Middle frontal gyrus (tissue), 1 donor: ENCODE measurements around the gene LHFPL2.
A peak's percentile ranks its signal among the peaks of the same experiment; 100 is the strongest.

Source experiments
- DNase-seq: peaks from one replicate; pipeline ENCODE4 v3.0.0-alpha.2; 2015; ENCODE audit warnings: low spot score; ENCODE audit errors: extremely low spot score

LHFPL2 gene

DNA sequence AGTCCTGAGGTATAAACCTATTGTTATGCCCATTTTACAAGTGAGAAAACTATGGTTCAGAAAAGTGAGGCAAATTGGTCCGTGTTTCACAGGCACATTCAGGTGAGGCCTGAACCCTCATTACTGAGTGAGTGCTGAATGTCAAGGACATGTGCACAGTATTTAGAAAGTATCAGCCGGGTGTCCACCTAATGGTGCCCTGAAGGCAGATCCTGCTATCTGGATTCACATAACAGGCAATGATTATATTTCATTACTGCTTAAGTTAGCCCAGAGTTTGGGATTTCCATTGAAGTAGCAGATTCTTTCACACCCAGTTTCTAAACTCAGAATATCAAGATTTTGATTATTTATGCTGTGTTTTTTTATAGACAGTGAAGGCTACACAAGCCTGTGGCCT, 142.7 kb downstream of the LHFPL2 start:
- no peak for DNase-seq

DNA sequence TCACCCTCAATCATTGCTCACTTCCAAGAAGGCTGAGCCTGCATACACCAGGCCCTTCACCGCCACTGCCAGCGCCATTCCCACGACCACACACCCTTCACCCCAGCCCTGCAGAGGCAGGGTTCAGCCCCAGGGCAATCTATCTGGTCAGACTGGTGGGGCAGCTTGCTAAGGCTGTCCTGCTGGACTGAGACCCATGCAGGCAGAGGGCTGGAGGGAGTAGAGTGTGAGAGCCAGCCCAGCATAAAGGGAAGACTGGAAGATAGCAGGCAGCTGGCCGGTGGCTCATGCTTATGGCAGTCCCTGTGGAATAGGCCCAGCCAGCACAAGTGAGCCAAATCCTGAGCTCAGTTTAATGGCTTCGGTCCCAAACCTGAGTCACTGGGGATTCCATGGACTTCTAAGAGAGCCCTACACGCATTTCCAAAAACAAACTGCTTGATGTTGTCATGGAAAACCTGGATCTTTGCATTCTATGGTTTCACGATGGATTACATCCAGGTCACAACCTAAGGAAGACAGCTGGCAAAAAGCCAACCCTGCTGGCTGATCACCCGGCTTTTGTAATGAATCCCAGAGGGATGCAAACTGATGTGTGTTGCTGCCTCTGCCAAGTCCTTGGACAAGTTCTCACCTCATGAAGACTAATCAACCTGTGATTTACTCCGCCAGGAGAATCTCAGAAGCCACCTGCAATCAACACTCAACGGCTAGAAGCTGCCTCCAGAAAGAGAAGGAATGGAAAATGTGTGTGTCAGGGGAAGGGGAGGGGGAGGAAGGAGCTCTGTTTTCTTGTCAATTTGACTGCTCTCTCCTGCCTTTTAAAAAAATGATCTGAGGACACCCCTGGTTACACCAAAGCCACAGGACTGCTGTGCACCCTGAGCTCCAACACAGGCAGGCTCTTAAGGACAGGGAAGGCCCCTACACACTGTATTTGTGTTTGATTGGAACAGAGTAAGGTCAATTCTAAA, 143.6 kb downstream of the LHFPL2 start:
- peak; percentile 92 for DNase-seq

DNA sequence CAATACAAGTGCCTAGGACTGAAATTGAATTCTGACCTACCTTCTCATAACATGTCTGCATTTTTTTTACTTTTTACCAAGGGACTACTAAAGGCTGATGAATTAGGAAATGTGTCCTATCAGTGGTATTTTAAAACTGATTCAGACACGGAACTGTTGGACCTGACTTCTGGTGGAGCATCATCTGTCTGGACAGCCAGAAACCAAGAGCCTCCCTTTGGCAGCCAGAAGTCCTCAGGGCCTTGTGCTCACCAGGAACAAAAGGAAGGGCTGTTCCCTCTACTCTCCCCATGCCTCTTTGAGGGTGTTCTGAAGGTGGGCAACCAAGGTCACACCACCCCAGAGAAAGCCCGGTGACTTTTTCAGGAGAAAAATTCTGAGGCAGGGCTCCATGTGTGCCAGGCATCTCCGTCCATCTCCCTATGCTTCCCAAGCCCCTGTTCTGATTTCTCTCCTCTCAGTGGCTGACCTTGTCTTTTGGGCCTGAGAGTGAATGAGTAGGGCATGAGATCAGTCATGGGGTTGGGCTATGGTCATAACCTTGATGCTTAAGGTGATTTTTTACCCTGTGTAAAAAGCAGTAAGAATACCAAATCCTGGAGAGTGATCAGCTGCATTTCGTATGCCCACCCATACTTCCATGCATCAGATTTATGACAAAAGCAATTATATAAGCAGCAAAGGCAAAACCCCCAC, 144.5 kb downstream of the LHFPL2 start:
- DNase-seq: no peak

DNA sequence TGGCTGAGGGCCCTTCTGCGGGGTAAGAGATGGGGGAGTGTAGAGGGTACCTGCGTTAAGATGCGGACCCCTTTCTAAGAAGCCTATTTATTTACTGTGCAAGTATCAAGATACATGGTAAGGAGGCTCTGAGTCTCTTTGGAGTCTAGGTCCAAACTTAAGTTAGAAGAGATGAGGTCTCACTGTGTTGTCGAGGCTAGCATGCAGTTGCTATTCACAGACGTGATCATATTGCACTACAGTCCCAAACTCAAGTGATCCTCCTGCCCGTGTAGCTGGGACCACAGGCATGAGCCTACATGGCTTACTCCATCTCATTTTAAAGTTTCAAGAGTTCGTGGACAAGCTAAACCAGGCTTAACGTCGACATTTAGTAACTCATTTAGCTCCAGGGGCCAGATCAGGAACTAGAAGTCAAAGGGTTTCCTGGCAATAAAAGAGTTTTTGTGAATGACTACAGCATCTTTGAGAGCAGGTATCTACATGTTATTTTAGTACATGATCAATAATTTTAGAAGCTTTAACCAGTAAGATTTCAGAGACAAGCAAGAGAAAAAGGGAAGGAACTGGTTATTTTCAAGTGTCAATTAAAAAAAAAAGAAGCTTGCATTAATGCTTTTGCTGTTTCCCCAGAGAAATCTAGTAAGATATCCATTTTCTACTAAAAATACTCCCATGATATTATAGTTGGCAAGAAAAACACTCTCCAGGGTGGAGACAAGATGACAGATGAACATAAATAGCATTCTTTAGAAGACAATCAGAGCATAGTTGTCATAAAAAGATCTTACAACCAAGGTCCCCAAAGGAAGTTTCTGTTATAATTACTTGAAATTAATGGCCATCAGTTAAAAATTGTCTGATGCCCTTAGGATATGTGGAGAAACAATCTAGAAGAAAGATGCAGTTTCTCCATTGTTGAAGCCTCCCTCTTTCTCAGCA, 146.9 kb downstream of the LHFPL2 start:
- no peak for DNase-seq

DNA sequence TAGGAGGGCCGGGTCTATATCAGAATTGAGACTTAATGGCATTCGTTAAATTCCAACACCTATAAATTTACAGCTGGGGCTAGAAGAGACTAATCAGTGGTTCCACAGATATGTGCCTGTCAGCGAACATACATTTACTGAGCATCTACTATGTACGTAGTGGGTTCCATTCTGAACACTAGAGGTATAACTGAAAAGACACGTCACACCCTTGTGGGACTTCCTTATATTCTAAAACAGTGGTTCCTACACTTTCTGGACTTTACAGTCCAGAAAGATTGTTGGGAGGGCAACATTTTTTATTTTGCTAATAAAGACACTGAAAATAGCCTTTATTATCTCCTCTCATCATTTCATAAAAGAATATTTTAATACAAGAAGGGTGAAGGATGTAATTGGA, 147.7 kb downstream of the LHFPL2 start:
- no peak for DNase-seq

DNA sequence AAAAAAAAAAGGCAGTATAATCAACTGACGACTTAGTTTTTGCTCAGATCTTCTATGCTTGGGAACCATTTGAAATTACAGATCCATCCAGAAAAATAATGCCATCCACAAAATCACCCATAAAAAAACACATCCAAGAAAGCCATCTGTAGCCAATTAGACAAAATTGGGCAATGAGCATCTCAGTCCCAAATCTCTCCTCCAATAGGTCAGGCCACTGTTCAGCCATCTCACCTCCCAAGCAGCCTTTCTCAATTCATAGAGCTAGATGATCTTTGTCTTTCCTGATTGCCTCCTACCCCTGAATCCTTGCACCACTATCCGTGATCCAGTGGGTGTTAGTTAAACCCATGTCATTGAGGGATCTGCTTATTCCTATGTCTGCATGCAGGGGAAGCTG, 148.5 kb downstream of the LHFPL2 start:
- no peak for DNase-seq

DNA sequence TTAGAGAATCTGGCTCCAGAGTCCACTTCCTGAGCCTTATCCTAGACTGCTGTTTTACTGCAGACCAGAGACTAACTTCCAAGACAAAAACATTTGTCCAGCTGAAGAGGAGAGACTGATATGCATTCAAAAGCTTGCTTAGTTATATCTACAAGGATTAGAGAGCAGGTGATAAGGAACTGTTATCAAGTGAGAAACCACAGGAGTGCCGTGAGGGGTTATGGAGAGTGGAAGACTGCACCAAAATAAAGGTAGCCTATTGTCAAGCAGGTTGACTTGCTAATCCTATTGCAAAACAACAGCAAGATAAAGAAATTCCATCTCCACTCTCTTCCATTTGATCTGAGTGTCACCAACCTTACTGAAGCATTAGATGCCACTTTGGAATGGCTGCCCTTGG, 149.1 kb downstream of the LHFPL2 start:
- DNase-seq: no peak

DNA sequence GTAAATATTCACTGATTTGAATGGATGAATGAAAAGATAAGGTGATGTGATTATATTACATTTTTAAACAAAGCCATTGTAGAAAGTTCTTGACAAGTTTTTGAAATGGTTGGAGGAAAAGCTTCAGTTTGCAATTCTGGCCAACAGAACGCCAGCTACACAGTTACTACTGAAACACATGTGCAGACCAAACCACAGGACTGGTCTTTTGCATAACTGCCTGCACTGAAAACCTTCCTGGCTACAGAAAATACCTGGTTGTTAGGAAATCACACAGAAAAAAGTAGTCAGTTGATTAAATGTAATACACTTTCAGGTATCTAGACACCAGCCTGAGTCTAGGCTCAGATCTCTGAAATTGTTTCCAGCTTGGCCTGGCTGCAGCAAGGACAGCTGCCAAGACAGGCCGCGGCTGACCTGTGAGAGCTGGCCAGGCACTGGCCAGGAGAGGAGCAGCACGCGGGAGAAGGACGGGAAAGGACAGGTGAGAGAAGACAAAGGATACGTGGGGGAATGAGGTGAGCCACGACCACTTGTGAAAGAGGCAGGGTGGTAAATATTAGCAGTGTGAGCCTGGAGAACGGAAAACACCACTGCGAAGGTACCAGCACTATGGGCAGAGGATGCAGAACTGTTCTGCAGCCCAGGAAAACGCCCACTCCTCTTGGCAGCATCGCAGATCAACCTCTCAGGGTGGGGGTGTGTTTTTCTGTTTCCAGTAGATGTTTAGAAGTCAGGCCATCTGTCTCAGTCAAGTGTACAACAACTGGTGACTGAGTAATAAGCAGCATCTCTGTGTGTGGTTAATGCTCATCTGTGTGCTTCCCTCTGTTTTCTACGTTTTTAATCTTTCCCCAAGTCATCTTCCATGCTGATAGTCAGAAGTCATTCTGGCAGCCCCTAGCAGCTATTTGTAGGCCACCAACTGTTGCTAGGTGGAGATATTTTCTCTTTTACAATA, 150.7 kb downstream of the LHFPL2 start:
- no peak for DNase-seq

DNA sequence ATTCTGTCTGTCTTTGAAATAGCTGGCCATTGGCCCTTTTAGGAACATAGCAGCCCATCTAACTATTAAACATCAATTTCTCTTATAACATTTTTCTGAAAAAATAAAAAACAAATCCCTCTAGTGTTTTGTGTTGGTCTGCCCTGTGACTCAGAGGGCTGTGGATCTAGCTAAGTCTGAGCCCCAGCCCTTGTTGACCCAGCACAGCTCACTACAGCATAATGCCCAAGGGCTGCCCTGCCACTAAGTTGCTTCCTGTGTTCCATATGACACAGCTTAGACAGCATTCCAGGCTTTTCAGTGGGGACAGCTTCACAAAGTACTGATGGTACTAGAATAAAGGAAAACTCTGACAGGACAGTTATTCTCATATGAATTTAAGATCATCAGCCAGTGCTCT, 152.2 kb downstream of the LHFPL2 start:
- DNase-seq: no peak

DNA sequence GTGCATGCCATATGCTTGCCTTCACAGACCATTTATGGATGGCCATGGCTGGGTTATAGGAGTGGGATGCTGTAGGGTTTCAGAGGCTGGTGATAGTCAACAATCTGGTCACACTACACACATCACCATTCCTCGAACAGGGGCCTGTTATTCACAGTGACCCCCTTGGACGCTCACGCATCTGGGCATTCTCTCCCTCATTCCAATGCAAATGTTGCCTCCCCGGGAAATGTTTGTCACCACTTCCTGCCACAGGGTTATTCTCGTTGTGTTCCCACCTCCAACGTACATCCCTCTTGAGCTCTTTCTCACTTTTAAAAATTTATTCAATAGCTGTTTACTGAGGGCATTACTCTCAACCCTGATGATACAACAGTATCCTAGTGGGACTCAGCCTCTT, 152.8 kb downstream of the LHFPL2 start:
- no peak for DNase-seq

DNA sequence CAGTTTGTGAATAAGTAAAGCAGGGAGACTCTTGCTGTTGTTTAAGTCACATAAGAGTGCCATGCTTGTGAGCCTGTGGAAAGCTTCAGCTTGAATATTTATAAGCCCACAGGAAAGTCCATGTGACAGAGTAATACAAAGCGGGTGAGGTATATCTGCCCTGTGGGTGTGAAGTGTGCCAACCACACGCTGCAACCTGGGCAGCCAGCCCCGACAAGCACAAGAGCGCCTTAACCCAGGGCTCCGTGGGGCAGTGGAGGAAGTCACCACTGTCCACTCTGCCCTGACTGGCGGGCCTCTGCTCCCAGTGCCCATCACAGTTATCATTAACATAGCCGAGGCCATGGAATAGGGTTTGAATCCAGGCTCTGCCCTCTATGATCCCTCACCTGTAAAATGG, 155.9 kb downstream of the LHFPL2 start:
- no peak for DNase-seq

DNA sequence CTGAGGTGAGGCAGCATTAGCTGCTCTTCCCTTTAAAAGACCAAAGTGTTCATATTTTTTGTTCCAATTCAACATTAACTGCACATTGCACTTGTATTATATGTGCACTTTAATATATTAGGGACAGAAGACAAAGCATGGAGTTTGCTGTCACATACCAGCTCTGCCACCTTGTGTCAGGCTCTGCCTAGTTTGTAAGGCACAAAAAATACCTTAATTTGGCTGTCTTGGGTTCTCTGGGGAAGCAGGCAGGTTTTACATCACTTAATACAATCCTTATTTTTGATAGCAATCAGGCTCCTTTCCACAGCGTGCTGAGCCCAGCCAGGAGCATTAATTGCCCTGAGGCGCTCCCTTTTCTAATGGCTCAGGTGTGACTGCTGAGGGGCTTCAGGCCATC, 156.3 kb downstream of the LHFPL2 start:
- DNase-seq: no peak

DNA sequence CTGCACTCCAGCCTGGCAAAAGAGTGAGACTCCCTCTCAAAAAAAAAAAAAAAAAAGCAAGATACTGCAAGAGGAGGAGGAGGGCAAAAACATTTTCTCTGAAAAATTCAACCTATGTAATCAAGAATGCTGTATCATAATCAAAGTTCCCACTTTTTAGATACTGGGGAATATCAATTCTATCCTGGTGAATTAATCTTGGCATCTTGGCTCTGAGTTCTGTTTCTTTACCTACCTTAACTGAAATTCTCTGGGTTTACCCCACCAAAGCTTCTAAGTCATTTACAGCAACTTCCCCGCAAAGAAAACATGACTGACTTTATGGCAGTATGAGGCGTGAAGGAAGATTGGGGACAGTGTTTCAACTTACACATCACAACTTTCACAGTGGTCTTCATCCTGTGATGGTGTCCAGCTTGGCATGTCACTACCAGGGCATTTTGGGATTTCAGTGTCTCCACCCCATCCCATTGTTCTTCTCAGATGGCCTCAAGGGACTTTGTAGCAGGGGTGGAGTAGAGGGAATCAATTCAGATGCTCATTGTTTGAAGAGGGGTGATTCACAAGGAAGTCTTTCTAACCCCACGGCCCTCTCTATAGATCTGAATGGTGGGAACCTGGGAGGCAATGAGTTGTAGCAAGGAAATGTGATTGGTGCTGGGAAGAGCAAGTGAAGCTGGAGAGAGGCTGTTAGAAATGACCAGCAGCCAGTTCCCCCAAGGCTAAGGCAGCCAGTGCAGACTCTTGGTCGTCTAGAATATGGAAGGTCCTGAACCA, 157.7 kb downstream of the LHFPL2 start:
- DNase-seq: no peak

DNA sequence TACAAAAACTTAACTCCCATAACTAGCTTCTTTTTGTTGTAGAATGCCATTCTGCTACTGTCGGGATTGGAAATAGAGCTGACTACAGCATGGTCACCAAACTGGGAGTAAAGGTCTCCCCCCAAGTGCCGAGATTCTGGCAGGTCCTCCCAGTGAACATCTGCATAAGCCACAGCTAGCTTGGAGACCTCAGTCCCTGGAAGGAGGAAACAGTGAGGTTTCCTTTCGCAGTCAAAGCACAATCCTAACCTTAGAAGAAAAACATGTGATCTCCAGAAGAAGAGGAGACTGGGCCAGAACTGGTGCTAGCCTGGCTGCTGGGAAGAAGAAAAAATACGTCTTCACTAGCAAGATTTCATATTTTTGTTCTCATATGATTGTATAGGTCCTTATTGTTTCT, 160.7 kb downstream of the LHFPL2 start:
- no peak for DNase-seq

DNA sequence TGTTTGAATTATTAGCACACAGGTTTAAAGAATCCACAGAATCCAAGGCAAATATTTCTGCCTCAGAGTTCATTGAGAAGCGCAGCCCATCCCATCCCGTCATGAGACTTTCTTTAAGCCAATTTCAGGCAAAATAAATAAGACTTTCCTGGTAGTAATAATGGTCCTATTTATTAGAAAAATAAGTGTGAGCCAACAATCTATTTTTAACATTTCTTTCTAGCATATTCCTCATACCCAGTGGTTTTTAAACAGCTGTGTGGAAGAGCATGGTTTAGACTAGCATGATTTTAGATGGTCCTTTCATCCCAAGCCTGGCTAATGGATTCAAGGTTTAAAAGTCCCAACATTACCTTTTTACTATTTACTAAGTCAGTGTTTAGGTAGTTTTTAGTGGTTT, 162.4 kb downstream of the LHFPL2 start:
- no peak for DNase-seq

DNA sequence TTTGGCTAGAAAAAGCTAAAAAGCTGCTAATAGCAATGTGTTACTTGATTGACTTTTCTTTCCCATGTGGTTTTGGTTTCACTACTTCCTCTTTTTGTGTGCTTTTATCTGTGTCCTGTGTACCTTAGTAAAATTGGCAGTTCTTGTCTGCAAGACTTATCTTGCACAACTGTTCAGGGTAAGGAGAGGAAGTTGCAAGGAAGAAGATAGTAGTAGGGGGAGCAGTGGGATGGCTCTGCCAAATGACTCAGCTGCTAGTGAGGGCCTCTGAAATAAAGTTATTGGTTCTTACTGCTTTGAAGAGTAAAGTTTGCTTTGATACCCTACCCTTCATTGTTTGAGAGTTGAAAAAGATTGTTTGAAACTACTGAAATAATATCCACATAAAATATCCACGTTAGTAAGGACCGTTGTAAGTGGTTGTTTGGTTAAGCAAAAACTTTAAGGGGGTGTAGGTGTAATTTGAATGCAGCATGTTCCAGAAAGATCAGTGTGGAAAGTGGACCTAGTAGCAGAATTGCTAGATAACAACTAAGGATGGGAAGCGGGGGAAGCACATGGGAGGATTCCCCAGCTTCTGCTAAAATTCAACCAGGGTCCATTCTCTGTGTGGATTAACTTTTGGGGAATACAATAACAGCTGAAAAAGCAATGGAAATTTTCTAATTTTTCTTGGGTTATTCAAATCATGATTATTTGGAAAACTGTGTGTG, 164.6 kb downstream of the LHFPL2 start:
- DNase-seq: no peak

DNA sequence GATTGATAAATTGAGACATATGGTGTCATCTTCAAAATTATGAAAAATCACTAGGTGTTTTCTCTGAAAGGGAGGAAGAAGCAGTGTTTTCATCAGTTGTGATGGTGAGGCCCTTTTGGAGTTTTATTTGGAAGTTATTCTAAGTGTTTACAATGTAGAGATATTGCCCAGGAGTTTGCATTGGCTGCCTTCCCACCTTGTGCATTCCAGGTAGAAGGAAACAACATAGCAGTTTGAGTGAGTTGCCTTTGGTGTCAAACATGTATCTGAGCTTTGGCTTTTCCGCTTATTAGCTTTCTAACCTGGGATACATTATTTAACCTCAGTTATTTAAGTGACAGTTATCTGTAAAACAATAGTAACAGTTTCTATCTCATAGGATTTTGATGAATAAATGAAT, 165.6 kb downstream of the LHFPL2 start:
- DNase-seq: no peak

DNA sequence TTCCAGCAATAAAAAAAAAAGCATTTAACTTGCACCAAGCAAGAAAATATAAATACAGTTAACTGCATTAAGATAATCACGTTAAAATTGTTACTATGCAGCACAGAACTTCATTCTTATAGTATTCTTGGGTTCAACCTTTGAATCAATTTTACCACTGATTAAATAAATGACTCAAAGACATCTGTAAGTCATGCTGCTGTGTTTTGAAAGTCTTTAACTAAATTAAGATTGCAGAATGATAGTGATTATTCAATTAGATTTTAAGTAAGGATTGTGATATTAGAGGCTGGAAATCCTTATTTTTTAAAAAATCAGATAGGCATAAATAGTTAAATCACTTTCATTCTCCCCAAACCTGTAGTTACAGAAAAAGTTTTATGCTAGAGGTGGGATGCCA, 171.8 kb downstream of the LHFPL2 start:
- DNase-seq: no peak

DNA sequence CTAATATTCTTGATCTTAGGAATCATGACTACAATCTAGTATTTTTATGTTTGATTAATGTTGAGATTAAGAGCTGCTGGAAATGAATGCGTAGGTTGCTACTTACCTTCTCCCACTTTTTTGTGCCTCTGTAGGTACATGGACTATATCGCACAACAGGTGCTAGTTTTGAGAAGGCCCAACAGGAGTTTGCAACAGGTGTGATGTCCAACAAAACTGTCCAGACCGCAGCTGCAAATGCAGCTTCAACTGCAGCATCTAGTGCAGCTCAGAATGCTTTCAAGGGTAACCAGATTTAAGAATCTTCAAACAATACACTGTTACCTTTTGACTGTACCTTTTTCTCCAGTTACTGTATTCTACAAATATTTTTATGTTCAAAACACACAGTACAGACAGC, 173.2 kb downstream of the LHFPL2 start:
- no peak for DNase-seq
